GM08714 (cell line): ENCODE data around the gene IFNGR1.
"Not testable (repeated sequence)": the region's sequence is repeated elsewhere in the genome, so short reads cannot be mapped to it uniquely, and the experiment has no call there.

Experiments used
- H3K4me3 ChIP-seq: fragments of 200-500 bp; sonication (Bioruptor generic); 2 replicates; pipeline ENCODE4 v1.5.1; 2014; ENCODE audit warnings: mild to moderate bottlenecking, low read length, inconsistent platforms
- ZNF274 ChIP-seq: IDR thresholded peaks from 2 replicates; pipeline ENCODE4 v1.6.1; 2012; ENCODE audit warnings: mild to moderate bottlenecking, low read depth, low read length

IFNGR1 gene

DNA sequence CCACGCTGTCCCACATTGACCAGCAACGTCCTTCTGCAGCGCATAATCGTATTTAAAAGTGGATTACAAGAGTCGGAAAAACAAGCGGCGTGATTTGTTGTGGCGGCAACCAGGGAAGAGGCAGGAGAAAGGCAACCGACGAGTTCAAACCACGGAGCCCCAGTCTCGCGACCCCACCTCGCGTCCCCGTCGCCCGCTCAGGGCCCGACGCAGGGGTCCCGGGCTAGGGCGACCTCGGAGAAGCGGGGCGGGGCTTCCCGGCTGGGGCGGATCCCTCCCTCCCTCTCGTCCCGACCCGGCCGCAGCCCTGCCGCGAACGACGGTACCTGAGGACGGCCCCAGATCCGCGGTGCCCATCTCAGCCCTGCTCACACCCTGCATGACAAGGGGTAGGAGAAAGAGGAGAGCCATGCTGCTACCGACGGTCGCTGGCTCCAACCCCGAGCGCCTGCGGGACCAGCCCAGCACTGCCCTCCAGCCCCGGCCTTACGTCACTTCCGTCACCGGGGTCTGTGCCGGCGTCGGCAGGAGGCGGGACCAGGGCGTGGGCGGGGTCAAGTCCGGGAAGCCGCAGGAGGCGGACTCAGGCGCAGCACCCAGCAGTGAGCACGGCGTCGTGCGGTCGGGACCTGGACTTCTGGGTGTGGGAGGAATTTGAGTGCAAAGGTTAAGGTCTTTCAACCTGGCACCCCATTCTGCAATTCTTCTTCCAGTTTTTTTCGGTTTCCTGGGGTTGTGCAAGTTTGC, at the start of gene IFNGR1:
IFNGR1 (minus strand) TSS at position 469 of the 747 bp plus-strand sequence; CDS start at position 411, 58 bp downstream.
- TF ChIP-seq ZNF274 = no peak

DNA sequence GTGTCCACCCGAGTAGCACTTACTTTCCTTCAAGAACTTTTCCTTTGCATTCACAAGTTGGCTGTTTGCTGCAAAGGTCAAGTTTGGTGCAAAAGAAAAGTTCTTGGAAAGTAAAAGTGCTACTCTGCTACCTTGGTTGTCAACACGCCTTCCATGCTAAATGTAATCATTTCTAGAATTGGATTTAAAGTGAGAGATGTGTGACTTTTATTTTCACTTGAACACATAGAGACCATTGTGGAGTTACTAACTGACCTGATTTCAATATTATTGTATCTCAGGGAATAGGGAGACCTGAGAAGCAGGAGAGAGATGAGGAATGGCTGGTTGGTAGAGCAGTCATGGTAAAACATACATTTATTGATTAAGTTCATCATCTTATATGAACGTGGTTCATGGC, 49.7 kb upstream of the IFNGR1 start:
- TF ChIP-seq ZNF274 = no peak
- H3K4me3 ChIP-seq = no peak overlapping the region

More for the DNA sequence above, at the start of gene IFNGR1:
- H3K4me3 ChIP-seq = peak within 1 kb of the TSS; percentile 97

DNA sequence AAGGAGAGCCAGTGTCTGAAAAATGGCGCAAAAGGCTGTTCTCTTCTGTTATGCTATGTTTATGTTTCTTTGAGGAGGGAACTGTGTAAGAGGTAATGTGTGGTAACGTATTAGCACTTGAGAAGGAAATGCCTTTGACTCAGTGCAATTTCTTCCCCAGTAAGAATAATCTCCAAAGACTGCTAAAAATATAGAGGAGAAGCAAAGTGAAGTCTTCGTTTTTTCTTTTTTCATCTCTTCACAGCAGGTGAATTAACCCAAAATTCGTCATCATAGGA, 47.1 kb upstream of the IFNGR1 start:
- no peak for TF ChIP-seq ZNF274
- H3K4me3 ChIP-seq = no peak overlapping the region

DNA sequence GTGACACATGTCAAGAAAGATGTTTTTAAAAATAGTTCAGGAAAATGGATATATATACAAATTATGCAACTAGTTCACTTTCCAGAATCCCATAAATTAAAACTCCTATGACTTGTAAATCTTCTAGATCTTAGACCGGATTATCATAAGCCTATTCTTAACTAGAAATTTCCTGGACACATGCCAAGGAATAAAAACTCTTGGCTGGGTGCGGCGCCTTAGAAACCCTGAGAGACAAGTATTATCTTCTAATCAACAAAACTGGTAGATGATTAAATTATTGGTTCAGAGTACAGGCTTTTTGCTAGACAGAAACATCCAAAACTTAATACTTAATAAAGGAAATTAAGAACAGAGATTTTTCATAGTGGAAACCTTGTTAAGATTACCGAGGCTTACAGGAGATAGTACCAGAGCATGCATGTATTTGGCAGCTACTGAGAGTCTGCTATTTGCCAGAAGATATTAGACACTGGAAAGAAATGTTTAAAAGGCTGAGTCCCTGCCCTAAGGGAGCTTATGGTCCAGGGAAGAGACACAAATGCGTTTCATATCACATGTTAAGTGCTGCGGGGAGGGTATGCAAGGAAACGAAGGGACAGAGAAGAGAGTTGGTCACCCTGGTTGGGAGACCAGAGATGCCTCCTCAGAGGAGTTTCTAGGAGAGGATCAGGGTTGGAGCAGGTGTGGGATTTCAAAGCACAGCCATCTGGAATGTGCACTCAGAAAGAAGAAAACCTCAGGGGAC, 46.5 kb upstream of the IFNGR1 start:
- H3K4me3 ChIP-seq = no peak overlapping the region
- TF ChIP-seq ZNF274 = no peak

DNA sequence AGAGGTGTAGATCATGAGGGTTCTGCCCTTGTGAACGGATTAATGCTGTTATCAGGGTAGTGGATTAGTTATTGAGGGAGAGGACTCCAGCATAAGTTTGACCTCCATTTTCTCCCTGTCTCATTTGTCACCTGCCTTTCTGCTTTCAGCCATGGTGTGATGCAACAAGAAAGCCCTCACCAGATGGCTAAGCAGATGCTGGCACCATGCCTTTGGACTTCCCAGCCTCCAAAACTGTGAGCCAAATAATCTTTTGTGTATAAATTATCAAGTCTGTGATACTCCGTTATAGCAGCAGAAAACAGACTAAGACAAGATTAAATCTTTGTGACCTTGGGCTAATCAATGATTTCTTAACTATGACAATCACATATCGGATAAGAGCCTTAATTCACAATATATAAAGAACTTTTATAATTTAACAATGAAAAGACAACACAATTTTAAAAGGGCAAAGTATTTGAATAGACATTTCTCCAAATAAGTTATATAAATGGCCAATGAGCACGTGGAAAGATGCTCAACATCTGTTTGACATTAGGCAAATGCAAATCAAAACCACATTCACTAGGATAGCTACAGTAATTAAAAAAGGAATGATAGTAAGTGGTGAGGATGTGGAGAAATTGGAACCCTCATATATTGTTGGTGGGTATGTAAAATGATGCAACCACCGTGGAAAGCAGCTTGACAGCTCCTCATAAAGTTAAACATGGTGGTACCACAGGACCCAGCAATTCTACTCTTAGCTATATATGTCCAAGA, 45.3 kb upstream of the IFNGR1 start:
- no peak overlapping the region for H3K4me3 ChIP-seq
- TF ChIP-seq ZNF274 = no peak

DNA sequence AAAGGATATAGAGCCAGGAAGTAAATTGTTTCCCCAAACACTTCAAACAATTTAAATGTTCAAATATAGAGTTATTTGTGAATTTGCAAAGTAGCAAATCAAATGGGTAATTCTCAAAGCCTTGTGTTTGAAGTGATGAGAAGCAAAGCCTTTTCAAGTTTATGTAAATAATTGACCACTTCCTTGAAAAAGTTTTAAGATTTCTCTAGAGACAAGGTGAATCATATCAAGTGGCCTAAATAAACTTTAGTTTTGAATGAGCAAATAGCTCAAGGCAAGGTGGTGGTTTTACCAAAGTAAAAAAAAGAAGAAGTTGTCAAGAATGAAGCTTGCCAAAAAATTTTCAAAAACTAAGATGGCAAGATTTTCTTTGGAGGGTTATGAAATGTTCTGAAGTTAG, 42.6 kb upstream of the IFNGR1 start:
- no peak for TF ChIP-seq ZNF274
- no peak overlapping the region for H3K4me3 ChIP-seq

DNA sequence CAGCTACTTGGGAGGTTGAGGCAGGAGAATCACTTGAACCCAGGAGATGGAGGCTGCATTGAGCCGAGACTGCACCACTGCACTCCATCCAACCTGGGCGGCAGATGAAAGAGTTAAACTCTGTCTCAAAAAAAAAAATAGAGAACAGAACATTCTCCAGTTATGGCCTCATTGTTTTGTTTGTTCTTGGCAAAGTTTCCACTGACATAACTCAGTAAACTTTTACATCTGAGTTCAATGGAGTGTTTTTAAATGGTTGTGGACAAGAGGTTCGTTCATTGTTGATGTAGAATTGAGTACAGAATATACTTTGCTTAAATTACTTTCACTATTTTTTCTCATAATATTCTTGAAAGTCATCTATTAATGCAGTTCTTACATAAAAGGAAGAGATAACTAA, 42.2 kb upstream of the IFNGR1 start:
- TF ChIP-seq ZNF274 = no peak
- no peak overlapping the region for H3K4me3 ChIP-seq

DNA sequence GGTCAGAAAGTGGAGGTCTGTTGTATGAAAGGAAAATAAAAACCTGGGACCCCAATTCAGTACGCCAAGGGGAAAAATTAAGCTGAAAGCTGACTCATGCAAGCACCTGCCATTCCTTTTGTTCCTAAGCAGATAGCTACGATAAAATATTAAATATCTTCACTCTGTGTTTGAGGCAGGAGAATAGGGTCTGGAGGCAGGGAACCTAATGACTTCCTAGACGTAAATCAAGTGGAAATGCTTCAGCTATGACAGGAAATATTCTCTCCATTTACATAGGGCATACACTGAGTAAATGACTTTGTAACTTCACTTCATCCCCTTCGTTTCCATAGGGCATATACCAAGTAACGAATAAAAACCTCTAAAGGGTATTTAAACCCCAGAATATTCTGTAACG, 41.0 kb upstream of the IFNGR1 start:
- H3K4me3 ChIP-seq = no peak overlapping the region
- TF ChIP-seq ZNF274 = no peak

DNA sequence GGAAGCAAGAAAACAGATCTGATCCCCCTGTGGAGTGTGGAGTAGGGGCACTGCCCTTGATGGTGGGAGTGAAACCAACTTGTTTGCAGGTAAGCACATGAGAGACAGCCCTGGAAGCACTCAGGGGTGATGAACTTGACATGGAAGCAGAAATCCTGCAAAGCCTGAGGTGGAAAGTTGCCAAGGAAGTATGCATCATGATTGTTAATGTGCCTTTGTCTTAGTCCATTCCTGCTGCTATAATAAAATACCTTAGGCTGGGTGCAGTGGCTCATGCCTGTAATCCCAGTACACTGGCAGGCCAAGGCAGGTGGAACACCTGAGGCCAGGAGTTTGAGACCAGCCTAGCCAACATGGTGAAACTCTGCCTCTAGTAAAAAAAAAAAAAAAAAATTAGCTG, 40.2 kb upstream of the IFNGR1 start:
- no peak for TF ChIP-seq ZNF274
- H3K4me3 ChIP-seq = no peak overlapping the region

DNA sequence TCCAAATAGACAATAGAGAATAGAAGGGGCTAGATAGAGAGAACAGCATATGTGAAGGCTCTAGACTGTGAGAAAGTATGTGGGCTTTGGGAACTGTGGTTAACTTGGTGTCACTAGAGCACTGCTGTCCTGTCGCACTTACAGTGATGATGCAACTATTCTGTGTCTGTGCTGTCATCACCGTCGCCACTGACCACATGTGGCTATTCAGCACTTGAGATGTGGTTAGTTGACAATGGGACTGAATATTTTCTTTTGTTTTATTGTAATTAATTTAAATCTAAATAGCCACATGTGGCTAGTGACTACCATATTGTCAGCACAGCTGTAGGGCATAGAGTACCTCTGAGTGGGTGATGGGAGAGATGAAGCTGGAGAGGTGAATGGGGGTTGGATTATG, 39.0 kb upstream of the IFNGR1 start:
- no peak overlapping the region for H3K4me3 ChIP-seq
- no peak for TF ChIP-seq ZNF274

DNA sequence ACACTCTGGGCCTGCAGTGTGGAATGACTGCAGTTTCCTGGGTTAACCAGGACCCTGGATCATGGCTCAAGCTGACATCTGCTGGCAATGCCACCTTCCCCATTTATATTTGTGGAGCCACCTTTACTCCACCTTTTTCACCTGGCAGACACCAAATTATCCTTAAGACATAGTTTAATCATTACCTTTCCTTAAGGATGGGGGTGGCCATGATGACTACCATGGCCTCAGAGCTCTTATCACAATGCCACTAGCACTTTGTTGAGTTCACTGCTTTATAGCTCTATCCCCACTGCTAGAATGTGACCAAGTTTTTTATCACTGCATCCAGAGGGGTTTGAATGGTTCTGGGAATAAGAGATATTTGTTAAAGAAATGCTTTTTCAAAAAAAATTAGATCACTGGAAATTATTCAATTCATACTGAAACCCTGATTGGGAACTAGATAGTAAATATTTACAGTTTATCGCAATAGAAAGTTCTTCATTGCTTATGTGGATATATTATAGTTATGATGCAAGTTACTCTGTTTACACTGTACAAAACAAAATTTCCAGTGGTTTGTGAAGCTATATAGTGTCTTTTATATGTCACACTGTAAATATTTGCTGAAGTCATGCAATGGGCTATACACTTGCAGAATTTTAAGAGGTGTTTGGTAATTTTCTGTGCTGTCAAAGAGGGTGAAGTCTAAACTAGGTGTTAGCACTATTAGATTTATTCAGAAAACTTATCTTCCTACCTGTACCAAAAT, 37.3 kb upstream of the IFNGR1 start:
- no peak overlapping the region for H3K4me3 ChIP-seq
- TF ChIP-seq ZNF274 = no peak

DNA sequence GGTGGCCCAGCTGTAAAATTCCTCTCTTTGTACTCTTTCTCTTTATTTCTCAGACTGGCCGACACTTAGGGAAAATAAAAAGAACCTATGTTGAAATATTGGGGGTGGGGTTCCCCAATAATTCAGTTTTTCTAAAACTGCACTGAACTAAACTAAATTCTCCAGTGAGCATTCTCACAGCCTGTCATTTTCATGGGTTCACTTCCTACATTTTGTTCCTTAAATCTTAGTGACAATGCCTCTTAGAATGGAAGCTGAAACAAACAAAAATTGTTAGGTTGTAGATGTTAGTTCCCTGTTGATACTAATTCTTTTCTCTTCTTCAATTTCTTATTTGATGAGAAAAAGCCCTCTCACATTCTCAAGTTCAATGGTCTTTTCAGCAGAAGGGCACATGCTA, 35.8 kb upstream of the IFNGR1 start:
- no peak overlapping the region for H3K4me3 ChIP-seq
- no peak for TF ChIP-seq ZNF274

DNA sequence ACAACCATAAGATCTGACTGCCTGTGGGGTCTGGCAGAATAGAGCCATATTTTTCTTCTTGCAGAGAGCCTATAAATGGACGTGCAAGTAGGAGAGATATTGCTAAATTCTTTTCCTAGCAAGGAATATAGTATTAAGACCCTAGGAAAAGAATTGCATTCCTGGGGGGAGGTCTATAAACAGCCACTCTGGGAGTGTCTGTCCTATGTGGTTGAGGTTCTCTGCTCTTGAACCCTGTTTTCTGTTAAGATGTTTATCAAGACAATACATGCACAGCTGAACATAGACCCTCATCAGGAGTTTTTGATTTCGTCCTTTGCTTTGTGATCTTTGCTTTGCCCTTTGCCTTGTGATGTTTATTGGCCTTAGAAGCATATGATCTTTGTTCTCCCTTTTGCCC, 35.2 kb upstream of the IFNGR1 start:
- H3K4me3 ChIP-seq = not testable (repeated sequence)

DNA sequence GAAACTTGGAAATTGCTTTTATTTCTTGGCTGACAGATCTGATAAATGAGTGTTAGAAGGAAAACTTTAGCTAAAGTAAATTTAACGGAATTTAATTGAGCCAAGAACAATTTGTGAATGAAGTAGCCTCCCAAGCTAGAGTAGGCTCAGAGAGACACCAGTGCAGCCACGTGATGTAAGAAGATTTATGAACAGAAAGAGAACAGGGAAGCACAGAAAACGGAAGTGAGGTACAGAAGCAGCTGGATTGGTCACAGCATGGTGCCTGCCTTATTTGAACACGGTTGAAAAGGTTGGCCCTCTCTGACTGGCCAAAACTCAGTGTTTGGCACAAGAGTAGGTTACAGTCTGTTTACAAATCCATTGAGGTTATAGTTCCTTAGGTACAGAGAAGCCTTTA, 29.5 kb upstream of the IFNGR1 start:
- TF ChIP-seq ZNF274 = no peak
- no peak overlapping the region for H3K4me3 ChIP-seq
